CD4-positive, alpha-beta T cell (primary cell): ENCODE results near the gene STXBP2. TPM values are rescaled to one million over a fixed set of nuclear protein-coding genes. Genes with fewer than 3 reads are reported as not detected.

Experiments
- ATAC-seq: fragments of 200-7000 bp; cut with Tn5 transposase; one replicate; pipeline ENCODE4 v1.10.0; 2022; ENCODE audit warnings: mild to moderate bottlenecking; ENCODE audit not compliant: poor library complexity
- CTCF ChIA-PET: fragments of 350-600 bp; sonication (Branson Sonifier 250); formaldehyde crosslinking; loops from one replicate; lab custom pipeline; 2021; ENCODE audit warnings: antibody characterized with exemption, inconsistent platforms; lab: Charles Lee
- POLR2A ChIA-PET: fragments of 350-600 bp; sonication (Branson Sonifier 250); formaldehyde crosslinking; loops from one replicate; lab custom pipeline; 2021; ENCODE audit warnings: antibody characterized with exemption, inconsistent platforms; lab: Charles Lee
- DNase-seq, 14 experiments: peaks; one replicate each; pipeline ENCODE4 v3.0.0-alpha.2; 2013 to 2020; ENCODE audit warnings: mixed read lengths in 2 of 14
- H3K27ac ChIP-seq, 2 donors: one replicate each; pipeline versions ENCODE4 v1.5.1 to v1.7.0; 2013; ENCODE audit warnings: low read length in 2 of 2, low read depth in 1 of 2, mild to moderate bottlenecking in 1 of 2
- H3K27me3 ChIP-seq, 2 experiments: 1 replicate in 1 of 2; 2 replicates in 1 of 2; pipeline versions ENCODE4 v1.6.1 to v1.7.0; 2013; ENCODE audit warnings: low read length in 2 of 2, control low read depth in 1 of 2, mild to moderate bottlenecking in 1 of 2, moderate library complexity in 1 of 2; ENCODE audit not compliant: insufficient read depth in 2 of 2, control insufficient read depth in 1 of 2
- H3K36me3 ChIP-seq: one replicate; pipeline ENCODE4 v1.6.1; 2013; ENCODE audit warnings: low read length, control low read depth; ENCODE audit not compliant: insufficient read depth
- H3K4me1 ChIP-seq: one replicate; pipeline ENCODE4 v1.6.1; 2013; ENCODE audit warnings: low read length, control low read depth; ENCODE audit not compliant: insufficient read depth
- H3K4me3 ChIP-seq: one replicate; pipeline ENCODE4 v1.5.1; 2013; ENCODE audit warnings: mild to moderate bottlenecking, low read length, moderate library complexity
- H3K9me3 ChIP-seq, 2 experiments: 1 replicate in 1 of 2; 2 replicates in 1 of 2; pipeline versions ENCODE4 v1.6.1 to v1.7.0; 2013; ENCODE audit warnings: low read length in 2 of 2, mild to moderate bottlenecking in 2 of 2, control low read depth in 1 of 2, moderate library complexity in 1 of 2; ENCODE audit not compliant: control insufficient read depth in 1 of 2, insufficient read depth in 1 of 2
- H3K27ac Mint-ChIP-seq: one replicate; pipeline ENCODE4 v1.8.0; 2020; ENCODE audit warnings: mixed read lengths
- H3K27me3 Mint-ChIP-seq: one replicate; pipeline ENCODE4 v1.8.0; 2021; ENCODE audit warnings: mixed read lengths
- H3K36me3 Mint-ChIP-seq: one replicate; pipeline ENCODE4 v1.8.0; 2021; ENCODE audit warnings: low read depth, mixed read lengths
- H3K4me1 Mint-ChIP-seq: one replicate; pipeline ENCODE4 v1.8.0; 2021; ENCODE audit warnings: low read depth, mixed read lengths
- H3K4me3 Mint-ChIP-seq: one replicate; pipeline ENCODE4 v1.8.0; 2020; ENCODE audit warnings: mild to moderate bottlenecking, mixed read lengths
- H3K9me3 Mint-ChIP-seq: one replicate; pipeline ENCODE4 v1.8.0; 2020; ENCODE audit warnings: mixed read lengths
- CTCF ChIP-seq: fragments of 200-600 bp; IDR thresholded peaks from one replicate; pipeline ENCODE4 v1.8.0; 2022; ENCODE audit warnings: antibody characterized with exemption, mild to moderate bottlenecking
- intact Hi-C, 2 experiments: fragments of 100-400 bp; cut with DNase I in 1 of 2; cut with micrococcal nuclease in 1 of 2; formaldehyde crosslinking; loops; one replicate each; pipeline versions ENCODE4 v1.15.1 to v1.9.0; 2023 to 2025; cut with DNase I, micrococcal nuclease
- total RNA-seq, 174 experiments: library from RNA in 2 of 174; stranded (reverse) in 2 of 174; gene quantifications; one replicate each; pipeline ENCODE4 v1.2.3 and lab custom pipeline; 2021 to 2026

The STXBP2 gene
- total RNA-seq, 2 experiments from 2014 or later: 234 to 241 TPM

- Mint-ChIP-seq H3K4me1 (peaks cover 36% of the 10 kb centered on the region), H3K27ac (no peak overlapping the region), H3K36me3 (peaks cover 71% of the 10 kb centered on the region), H3K4me3 (no peak overlapping the region), H3K27me3 (no peaks in the 10 kb centered on the region), H3K9me3 (no peaks in the 10 kb centered on the region)
- no peak overlapping the region for H3K27ac ChIP-seq
- intact Hi-C loops: loop anchor here in 1 of 2 experiments (5.0 kb wide), 1 partner anchor 89 kb away; the partner anchor contains the start of gene PNPLA6
- H3K27me3 ChIP-seq: no peaks in the 10 kb centered on the region
- ATAC-seq (no peak), DNase-seq (no peak)
- H3K4me1 ChIP-seq: peaks cover 33% of the 10 kb centered on the region
- H3K36me3 ChIP-seq: peaks cover 67% of the 10 kb centered on the region
- no peak for TF ChIP-seq CTCF
- ChIA-PET CTCF (interaction anchor here (0.7 kb wide), 1 partner anchor 257 kb away, joined by 3 read pairs; no protein-coding TSS in a partner anchor), POLR2A (no interaction called here)
- no peaks in the 10 kb centered on the region for H3K9me3 ChIP-seq
- H3K4me3 ChIP-seq: no peak overlapping the region
These were observed 11.0 kb upstream of the STXBP2 start for GRCh38 chr19:7625763-7626372.

- Histone ChIP-seq H3K36me3 (peaks cover 63% of the 10 kb centered on the region), H3K4me1 (peaks cover 44% of the 10 kb centered on the region), H3K27ac (no peak overlapping the region), H3K27me3 (no peaks in the 10 kb centered on the region), H3K4me3 (no peak overlapping the region), H3K9me3 (no peaks in the 10 kb centered on the region)
- Mint-ChIP-seq H3K4me1 (peaks cover 38% of the 10 kb centered on the region), H3K9me3 (no peaks in the 10 kb centered on the region), H3K4me3 (peak overlapping the region; percentile 62), H3K36me3 (peaks cover 67% of the 10 kb centered on the region), H3K27ac (no peak overlapping the region), H3K27me3 (no peaks in the 10 kb centered on the region)
- DNase-seq (no peak), ATAC-seq (no peak)
- CTCF ChIA-PET: no interaction called here
- intact Hi-C loops: loop anchor here in 1 of 2 experiments (5.0 kb wide), 1 partner anchor 90 kb away; the partner anchor contains the start of gene PNPLA6
- POLR2A ChIA-PET: interaction anchor here (0.8 kb wide), 1 partner anchor 31 kb away, joined by 3 read pairs; no protein-coding TSS in a partner anchor
- TF ChIP-seq CTCF: no peak
These were observed 9.7 kb upstream of the STXBP2 start for GRCh38 chr19:7627166-7627565.

- no peaks in the 10 kb centered on the region for H3K9me3 ChIP-seq
- peak overlapping the region; percentile 72 for H3K4me3 ChIP-seq
These were observed 8.2 kb upstream of the STXBP2 start for GRCh38 chr19:7628589-7629311.

More at GRCh38 chr19:7628589-7629311, 8.2 kb upstream of the STXBP2 start:
- DNase-seq (peak in 1 of 14 experiments; percentile 38), ATAC-seq (no peak)
- H3K4me3 Mint-ChIP-seq: peak overlapping the region; percentile 95
- H3K4me1 Mint-ChIP-seq: peaks cover 34% of the 10 kb centered on the region
- no peaks in the 10 kb centered on the region for H3K9me3 Mint-ChIP-seq
- peak overlapping the region; percentile 96 for H3K27ac Mint-ChIP-seq
- peaks cover 44% of the 10 kb centered on the region for H3K4me1 ChIP-seq
- peaks cover 55% of the 10 kb centered on the region for H3K36me3 ChIP-seq
- H3K27ac ChIP-seq: peak overlapping the region; percentile 84 to 92
- no peaks in the 10 kb centered on the region for H3K27me3 ChIP-seq
- peaks cover 57% of the 10 kb centered on the region for H3K36me3 Mint-ChIP-seq
- CTCF ChIA-PET: interaction anchor here (2.4 kb wide), 1 partner anchor 52 kb away, joined by 20 read pairs; the partner anchor contains the start of gene TRAPPC5
- no peak for TF ChIP-seq CTCF
- POLR2A ChIA-PET: interaction anchor here (0.6 to 2.2 kb wide), 26 partner anchors 9 to 1825 kb away, joined by 3 to 14 read pairs (median 4); partner anchors contain the start of genes ARHGEF18, CLEC4M, DENND1C and GPR108
- intact Hi-C loops: loop anchor here in 1 of 2 experiments (2.0 to 5.0 kb wide), 2 partner anchors 52 to 91 kb away; partner anchors contain the start of genes PNPLA6 and TRAPPC5
- no peaks in the 10 kb centered on the region for H3K27me3 Mint-ChIP-seq
